ENCODE results near the gene ATG4C. TPM values are rescaled to one million over a fixed set of nuclear protein-coding genes. Genes with fewer than 3 reads are reported as not detected.
"Not testable (repeated sequence)": the region's sequence is repeated elsewhere in the genome, so short reads cannot be mapped to it uniquely, and the experiment has no call there.

ATG4C gene
- total and polyA plus RNA-seq, 10 of the 15 experiments (the other 5 are each of a cell fraction or from before 2014, with no cell fraction given), result 8.1 to 30.9 (median 18.9) TPM

DNA sequence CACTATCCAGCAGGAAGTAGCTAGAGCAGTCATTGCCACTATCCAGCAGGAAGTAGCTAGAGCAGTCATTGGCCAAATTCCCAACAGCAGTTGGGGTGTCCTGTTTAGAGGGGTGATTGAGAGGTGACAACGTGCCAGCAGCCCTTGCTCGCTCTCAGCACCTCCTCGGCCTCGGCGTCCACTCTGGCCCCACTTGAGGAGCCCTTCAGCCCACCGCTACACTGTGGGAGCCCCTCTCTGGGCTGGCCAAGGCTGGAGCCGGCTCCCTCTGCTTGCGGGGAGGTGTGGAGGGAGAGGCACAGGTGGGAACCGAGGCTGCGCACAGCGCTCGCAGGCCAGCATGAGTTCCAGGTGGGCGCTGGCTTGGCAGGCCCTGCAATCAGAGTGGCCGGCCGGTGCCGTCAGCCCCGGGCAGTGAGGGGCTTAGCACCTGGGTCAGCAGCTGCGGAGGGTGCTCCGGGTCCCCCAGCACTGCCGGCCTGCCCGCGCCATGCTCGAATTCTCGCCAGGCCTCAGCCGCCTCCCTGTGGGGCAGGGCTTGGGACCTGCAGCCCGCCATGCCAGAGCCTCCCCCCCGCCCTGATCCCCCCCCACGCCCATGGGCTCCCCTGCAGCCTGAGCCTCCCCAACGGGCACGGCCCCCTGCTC is 22.6 kb upstream of the ATG4C start:
- FAIRE-seq; H3K36me3 ChIP-seq (ENCODE audit: control insufficient read depth in 2 of 2, insufficient read depth in 2 of 2, low read length in 1 of 2); H3K79me2 ChIP-seq (ENCODE audit: control insufficient read depth, insufficient read depth, low read length); H3K27ac ChIP-seq (ENCODE audit: control insufficient read depth, insufficient read depth); BruUV-seq (replicated peaks); in situ Hi-C loops (cut with MboI); H4K20me1 ChIP-seq (ENCODE audit: control insufficient read depth, insufficient read depth); H3K4me1 ChIP-seq (ENCODE audit: control insufficient read depth, insufficient read depth, low read length); DNase-seq (ENCODE audit: low read depth, low spot score); H3K4me3 ChIP-seq; H3K27me3 ChIP-seq (replicated peaks in 1 of 2; ENCODE audit: control insufficient read depth in 2 of 2, insufficient read depth in 2 of 2, low read length in 1 of 2); SMC1A ChIA-PET (ENCODE audit: uncharacterized antibody, unreplicated experiment); ATAC-seq; POLR2A ChIA-PET; H3K4me2 ChIP-seq (ENCODE audit: control insufficient read depth, insufficient read depth); intact Hi-C loops (cut with micrococcal nuclease; ENCODE audit: unreplicated experiment); H3K9me3 ChIP-seq (replicated peaks; ENCODE audit: control insufficient read depth, insufficient read depth, low read length); H2AFZ ChIP-seq (ENCODE audit: control insufficient read depth, low read depth, low read length); H3K9ac ChIP-seq (ENCODE audit: control insufficient read depth, insufficient read depth, low read length); RAD21 ChIA-PET (ENCODE audit: unreplicated experiment): not testable (repeated sequence)
- CTCF ChIA-PET, result interaction anchor here (0.6 to 1.9 kb wide), 6 partner anchors 14 to 34 kb away, joined by 3 to 5 read pairs (median 3); no protein-coding TSS in a partner anchor
- WGBS (ENCODE audit: insufficient coverage, insufficient replicate concordance, low lambda C conversion rate, missing lambda C conversion rate), result 71% methylated on average over 19 of the region's 30 CpGs

DNA sequence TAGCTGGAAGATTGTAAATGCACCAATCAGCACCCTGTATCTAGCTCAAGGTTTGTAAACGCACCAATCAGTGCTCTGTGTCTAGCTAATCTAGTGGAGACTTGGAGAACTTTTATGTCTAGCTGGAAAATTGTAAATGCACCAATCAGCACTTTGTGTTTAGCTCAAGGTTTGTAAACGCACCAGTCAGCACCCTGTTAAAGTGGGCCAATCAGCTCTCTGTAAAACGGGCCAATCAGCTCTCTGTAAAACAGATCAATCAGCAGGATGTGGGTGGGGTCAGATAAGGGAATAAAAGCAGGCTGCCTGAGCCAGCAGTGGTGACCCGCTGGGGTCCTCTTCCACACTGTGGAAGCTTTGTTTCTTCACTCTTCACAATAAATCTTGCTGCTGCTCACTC is 21.9 kb upstream of the ATG4C start:
- H4K20me1 ChIP-seq (ENCODE audit: control insufficient read depth, insufficient read depth); POLR2A ChIA-PET; SMC1A ChIA-PET (ENCODE audit: uncharacterized antibody, unreplicated experiment); H3K36me3 ChIP-seq (ENCODE audit: control insufficient read depth in 2 of 2, insufficient read depth in 2 of 2, low read length in 1 of 2); H2AFZ ChIP-seq (ENCODE audit: control insufficient read depth, low read depth, low read length); H3K27me3 ChIP-seq (replicated peaks in 1 of 2; ENCODE audit: control insufficient read depth in 2 of 2, insufficient read depth in 2 of 2, low read length in 1 of 2); H3K9me3 ChIP-seq (replicated peaks; ENCODE audit: control insufficient read depth, insufficient read depth, low read length); FAIRE-seq; H3K79me2 ChIP-seq (ENCODE audit: control insufficient read depth, insufficient read depth, low read length); H3K4me3 ChIP-seq; H3K4me1 ChIP-seq (ENCODE audit: control insufficient read depth, insufficient read depth, low read length); BruUV-seq (replicated peaks); RAD21 ChIA-PET (ENCODE audit: unreplicated experiment); H3K9ac ChIP-seq (ENCODE audit: control insufficient read depth, insufficient read depth, low read length); intact Hi-C loops (cut with micrococcal nuclease; ENCODE audit: unreplicated experiment); in situ Hi-C loops (cut with MboI); H3K4me2 ChIP-seq (ENCODE audit: control insufficient read depth, insufficient read depth); DNase-seq (ENCODE audit: low read depth, low spot score); ATAC-seq; H3K27ac ChIP-seq (ENCODE audit: control insufficient read depth, insufficient read depth): not testable (repeated sequence)
- 26% methylated on average over 4 of the region's 4 CpGs for WGBS (ENCODE audit: insufficient coverage, insufficient replicate concordance, low lambda C conversion rate, missing lambda C conversion rate)
- CTCF ChIA-PET, result interaction anchor here (1.1 to 1.9 kb wide), 5 partner anchors 15 to 80 kb away, joined by 3 to 5 read pairs (median 3); no protein-coding TSS in a partner anchor
